WERI-Rb-1 (cell line): Measurements from ENCODE around the gene RSPH3.
A peak's percentile ranks its signal among the peaks of the same experiment; 100 is the strongest.
"Not testable (repeated sequence)": the region's sequence is repeated elsewhere in the genome, so short reads cannot be mapped to it uniquely, and the experiment has no call there.

Source experiments
- DNase-seq: peaks from one replicate; pipeline ENCODE4 v3.0.0-alpha.2; 2020
- H3K27ac ChIP-seq: fragments of 250-450 bp; sonication (Bioruptor Pico); 2 replicates; pipeline ENCODE4 v1.5.1; 2020; ENCODE audit warnings: mild to moderate bottlenecking, moderate library complexity
- H3K27me3 ChIP-seq: fragments of 250-450 bp; sonication (Bioruptor Pico); 2 replicates; pipeline ENCODE4 v1.5.1; 2021; ENCODE audit warnings: mild to moderate bottlenecking, low read depth, moderate library complexity; ENCODE audit not compliant: insufficient read depth, severe bottlenecking
- H3K36me3 ChIP-seq: fragments of 250-450 bp; sonication (Bioruptor Pico); 2 replicates; pipeline ENCODE4 v1.5.1; 2020; ENCODE audit warnings: mild to moderate bottlenecking, moderate library complexity
- H3K4me3 ChIP-seq: 2 replicates; pipeline ENCODE4 v1.5.1; 2011; ENCODE audit warnings: low read depth, mild to moderate bottlenecking, control low read depth, low read length
- H3K9me3 ChIP-seq: fragments of 250-450 bp; sonication (Bioruptor Pico); 2 replicates; pipeline ENCODE4 v1.5.1; 2021; ENCODE audit warnings: mild to moderate bottlenecking, moderate library complexity; ENCODE audit not compliant: severe bottlenecking
- CTCF ChIP-seq: IDR thresholded peaks from 2 replicates; pipeline ENCODE4 v1.5.1; 2011; ENCODE audit warnings: low read depth, mild to moderate bottlenecking, control low read depth, inconsistent platforms, low read length

RSPH3 gene

GRCh38 chr6:158962371-158962770 is 37.6 kb downstream of the RSPH3 start:
- no peak overlapping the region for H3K4me3 ChIP-seq
- no peak for DNase-seq
- no peak for TF ChIP-seq CTCF
- no peak overlapping the region for H3K27ac ChIP-seq
- no peaks in the 10 kb centered on the region for H3K36me3 ChIP-seq
- H3K9me3 ChIP-seq: no peaks in the 10 kb centered on the region
- no peaks in the 10 kb centered on the region for H3K27me3 ChIP-seq

- Histone ChIP-seq H3K27me3 (no peaks in the 10 kb centered on the region), H3K27ac (no peak overlapping the region), H3K9me3 (no peaks in the 10 kb centered on the region), H3K36me3 (no peaks in the 10 kb centered on the region), H3K4me3 (no peak overlapping the region)
- TF ChIP-seq CTCF: no peak
- no peak for DNase-seq
Observed at GRCh38 chr6:158960026-158960425, 40.0 kb downstream of the RSPH3 start.

GRCh38 chr6:158959552-158959951 is 40.5 kb downstream of the RSPH3 start:
- DNase-seq: no peak
- Histone ChIP-seq H3K27ac (no peak overlapping the region), H3K36me3 (no peaks in the 10 kb centered on the region), H3K27me3 (no peaks in the 10 kb centered on the region), H3K4me3 (no peak overlapping the region), H3K9me3 (no peaks in the 10 kb centered on the region)
- no peak for TF ChIP-seq CTCF

- TF ChIP-seq CTCF: peak; percentile 26; the same call in 1 of the 2 replicates
- Histone ChIP-seq H3K4me3 (no peak overlapping the region), H3K27ac (no peak overlapping the region), H3K9me3 (no peaks in the 10 kb centered on the region), H3K27me3 (no peaks in the 10 kb centered on the region), H3K36me3 (no peaks in the 10 kb centered on the region)
- DNase-seq: no peak
Observed at GRCh38 chr6:158958504-158959386, 41.3 kb downstream of the RSPH3 start.

- Histone ChIP-seq H3K36me3 (no peaks in the 10 kb centered on the region), H3K27me3 (no peaks in the 10 kb centered on the region), H3K4me3 (no peak overlapping the region), H3K9me3 (no peaks in the 10 kb centered on the region), H3K27ac (no peak overlapping the region)
- no peak for TF ChIP-seq CTCF
- no peak for DNase-seq
Observed at GRCh38 chr6:158955255-158955654, 44.7 kb downstream of the RSPH3 start.

GRCh38 chr6:158954753-158955152 is 45.2 kb downstream of the RSPH3 start:
- no peaks in the 10 kb centered on the region for H3K36me3 ChIP-seq
- H3K9me3 ChIP-seq: no peaks in the 10 kb centered on the region
- H3K27me3 ChIP-seq: no peaks in the 10 kb centered on the region
- H3K27ac ChIP-seq: no peak overlapping the region
- TF ChIP-seq CTCF: no peak
- H3K4me3 ChIP-seq: no peak overlapping the region
- DNase-seq: no peak

- not testable (repeated sequence) for H3K36me3 ChIP-seq, H3K27me3 ChIP-seq, H3K9me3 ChIP-seq, DNase-seq, H3K4me3 ChIP-seq, H3K27ac ChIP-seq
Observed at GRCh38 chr6:158952011-158952410, 48.0 kb downstream of the RSPH3 start.

GRCh38 chr6:158951565-158951964 is 48.4 kb downstream of the RSPH3 start:
- not testable (repeated sequence) for H3K27ac ChIP-seq, H3K27me3 ChIP-seq, H3K4me3 ChIP-seq, DNase-seq, H3K36me3 ChIP-seq, H3K9me3 ChIP-seq
